ENCODE data around the gene ATG10. TPM values are rescaled to one million over a fixed set of nuclear protein-coding genes. Genes with fewer than 3 reads are reported as not detected.

The ATG10 gene
- total RNA-seq, 1 experiment from 2014 or later, result 7.6 TPM

DNA sequence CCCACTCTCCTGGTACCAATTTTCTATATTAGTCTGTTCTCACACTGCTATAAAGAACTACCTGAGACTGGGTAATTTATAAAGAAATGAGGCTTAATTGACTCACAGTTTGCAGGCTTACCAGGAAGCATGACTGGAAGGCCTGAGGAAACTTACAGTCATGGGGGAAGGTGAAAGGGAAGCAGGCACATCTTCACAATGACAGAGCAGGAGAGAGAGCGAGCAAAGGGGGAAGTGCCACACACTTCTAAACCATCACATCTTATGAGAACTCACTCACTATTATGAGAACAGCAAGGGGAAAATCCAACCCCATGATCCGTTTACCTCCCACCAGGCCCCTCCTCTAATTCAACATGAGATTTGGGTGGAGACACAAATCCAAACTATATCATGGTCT, 72.2 kb downstream of the ATG10 start:
- Histone ChIP-seq H3K23me2 (ENCODE audit: insufficient read length, low read depth, low read length, poor library complexity, severe bottlenecking) (no peaks in the 10 kb centered on the region), H3T11ph (ENCODE audit: low read length) (no peak overlapping the region), H2AK5ac (ENCODE audit: insufficient read length, low read length) (no peak overlapping the region), H3K23ac (ENCODE audit: insufficient read length, low read depth, low read length) (no peak overlapping the region), H3K9me3 (ENCODE audit: control insufficient read depth, low read depth, low read length) (no peaks in the 10 kb centered on the region), H2BK5ac (ENCODE audit: insufficient read length, low read length) (no peak overlapping the region), H3K18ac (ENCODE audit: insufficient read length, low read depth, low read length) (no peak overlapping the region), H2BK120ac (ENCODE audit: low read depth, low read length, poor library complexity, severe bottlenecking) (no peak overlapping the region), H3K4ac (ENCODE audit: low read depth, low read length) (no peak overlapping the region), H3K4me2 (ENCODE audit: insufficient read depth, insufficient read length, low read length) (no peak overlapping the region), H3K4me1 (ENCODE audit: insufficient read depth, low read length) (no peaks in the 10 kb centered on the region), H3K27ac (ENCODE audit: insufficient read length, low read depth, low read length) (no peak overlapping the region), H3K27me3 (ENCODE audit: insufficient read depth, low read length) (no peaks in the 10 kb centered on the region), H2BK20ac (ENCODE audit: low read depth, low read length, poor library complexity, severe bottlenecking) (no peak overlapping the region), H4K8ac (replicated peaks; ENCODE audit: insufficient read length, low read depth, low read length) (no peak overlapping the region), H3K14ac (ENCODE audit: insufficient read depth, low read length) (no peak overlapping the region), H4K91ac (ENCODE audit: insufficient read length, low read depth, low read length) (no peak overlapping the region), H3K56ac (ENCODE audit: insufficient read length, low read depth, low read length) (no peak overlapping the region), H2AFZ (ENCODE audit: low read length) (no peak overlapping the region), H3K79me1 (ENCODE audit: insufficient read depth, low read depth, low read length, poor library complexity, severe bottlenecking) (no peaks in the 10 kb centered on the region), H2BK12ac (ENCODE audit: insufficient read length, low read depth, low read length) (no peak overlapping the region), H2BK15ac (ENCODE audit: low read depth, low read length) (no peak overlapping the region), H4K20me1 (ENCODE audit: control insufficient read depth, insufficient read depth, insufficient read length) (no peaks in the 10 kb centered on the region), H3K9ac (ENCODE audit: extremely low read depth, insufficient read length, low read length) (no peak overlapping the region), H4K5ac (ENCODE audit: insufficient read length, low read depth, low read length) (no peak overlapping the region), H3K79me2 (ENCODE audit: insufficient read depth, low read length) (no peaks in the 10 kb centered on the region)
- DNase-seq, result no peak
- TF ChIP-seq, protein P1, sequence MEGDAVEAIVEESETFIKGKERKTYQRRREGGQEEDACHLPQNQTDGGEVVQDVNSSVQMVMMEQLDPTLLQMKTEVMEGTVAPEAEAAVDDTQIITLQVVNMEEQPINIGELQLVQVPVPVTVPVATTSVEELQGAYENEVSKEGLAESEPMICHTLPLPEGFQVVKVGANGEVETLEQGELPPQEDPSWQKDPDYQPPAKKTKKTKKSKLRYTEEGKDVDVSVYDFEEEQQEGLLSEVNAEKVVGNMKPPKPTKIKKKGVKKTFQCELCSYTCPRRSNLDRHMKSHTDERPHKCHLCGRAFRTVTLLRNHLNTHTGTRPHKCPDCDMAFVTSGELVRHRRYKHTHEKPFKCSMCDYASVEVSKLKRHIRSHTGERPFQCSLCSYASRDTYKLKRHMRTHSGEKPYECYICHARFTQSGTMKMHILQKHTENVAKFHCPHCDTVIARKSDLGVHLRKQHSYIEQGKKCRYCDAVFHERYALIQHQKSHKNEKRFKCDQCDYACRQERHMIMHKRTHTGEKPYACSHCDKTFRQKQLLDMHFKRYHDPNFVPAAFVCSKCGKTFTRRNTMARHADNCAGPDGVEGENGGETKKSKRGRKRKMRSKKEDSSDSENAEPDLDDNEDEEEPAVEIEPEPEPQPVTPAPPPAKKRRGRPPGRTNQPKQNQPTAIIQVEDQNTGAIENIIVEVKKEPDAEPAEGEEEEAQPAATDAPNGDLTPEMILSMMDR (conservative IDR thresholded peaks at IDR 0.05), result no peak
- no CpG with 5 or more reads among the region's 2 CpGs for WGBS (ENCODE audit: extremely low coverage, insufficient read length, low lambda C conversion rate)
- H3K27ac Mint-ChIP-seq, result no peak overlapping the region
- peaks cover 21 to 31% of the 10 kb centered on the region in 2 experiments for H3K9me3 Mint-ChIP-seq
- no peak overlapping the region for H3K4me3 Mint-ChIP-seq
- no peaks in the 10 kb centered on the region for H3K27me3 Mint-ChIP-seq (ENCODE audit: low read depth)
- peaks cover 25 to 32% (median 27%) of the 10 kb centered on the region in 3 experiments for H3K36me3 Mint-ChIP-seq (ENCODE audit: insufficient read depth in 1 of 3, low read depth in 3 of 3)
- H3K4me1 Mint-ChIP-seq, result no peaks in the 10 kb centered on the region

Data from H9 (cell line).